GM12878 (cell line): ENCODE measurements around the gene CD82.

Source experiments
- ATF3 ChIP-seq: IDR thresholded peaks from 2 replicates; pipeline ENCODE4 v1.6.1; 2011; ENCODE audit warnings: low read depth, mild to moderate bottlenecking, low read length, moderate library complexity, borderline replicate concordance; ENCODE audit errors: extremely low read depth
- CTCF ChIP-seq, 3 experiments: IDR thresholded peaks in 2 of 3; conservative IDR thresholded peaks in 1 of 3; 2 replicates each; pipeline ENCODE4 v1.5.1; 2011; ENCODE audit warnings: low read depth in 3 of 3, low read length in 3 of 3, mild to moderate bottlenecking in 3 of 3, control low read depth in 2 of 3, moderate library complexity in 2 of 3, inconsistent platforms in 1 of 3, mixed read lengths in 1 of 3; ENCODE audit not compliant: control insufficient read depth in 2 of 3, insufficient read depth in 1 of 3; ENCODE audit errors: extremely low read depth in 1 of 3
- FOS ChIP-seq: IDR thresholded peaks from 3 replicates; pipeline ENCODE4 v1.6.1; 2011; ENCODE audit warnings: borderline replicate concordance; ENCODE audit not compliant: insufficient read length; ENCODE audit errors: extremely low read depth
- HDGF ChIP-seq: fragments of 450-650 bp; IDR thresholded peaks from 2 replicates; pipeline ENCODE4 v1.6.1; 2016; ENCODE audit warnings: antibody characterized with exemption
- MAX ChIP-seq: IDR thresholded peaks from 2 replicates; pipeline ENCODE4 v1.6.1; 2012; ENCODE audit warnings: low read depth, low read length, improper control_type of control experiment
- MTA3 ChIP-seq: IDR thresholded peaks from 2 replicates; pipeline ENCODE4 v1.6.1; 2012; ENCODE audit warnings: low read length, inconsistent platforms, borderline replicate concordance
- RCOR1 ChIP-seq: conservative IDR thresholded peaks from 2 replicates; pipeline ENCODE4 v1.6.1; 2012; ENCODE audit warnings: low read depth, low read length, improper control_type of control experiment
- RELA ChIP-seq: fragments of 450-650 bp; IDR thresholded peaks from 2 replicates; pipeline ENCODE4 v1.8.0; 2014; ENCODE audit warnings: borderline replicate concordance; ENCODE audit not compliant: partially characterized antibody
- SUZ12 ChIP-seq: fragments of 200-600 bp; sonication (generic); IDR thresholded peaks from one replicate; pipeline ENCODE4 v1.6.1; 2018; ENCODE audit warnings: antibody characterized with exemption, mild to moderate bottlenecking; ENCODE audit not compliant: unreplicated experiment
- TAF1 ChIP-seq: IDR thresholded peaks from 2 replicates; pipeline ENCODE4 v1.6.1; 2011; ENCODE audit warnings: mild to moderate bottlenecking, low read depth, low read length, borderline replicate concordance
- ZBTB40 ChIP-seq: fragments of 450-650 bp; IDR thresholded peaks from 2 replicates; pipeline ENCODE4 v1.6.1; 2016; ENCODE audit warnings: mild to moderate bottlenecking, moderate library complexity, borderline replicate concordance

DNA sequence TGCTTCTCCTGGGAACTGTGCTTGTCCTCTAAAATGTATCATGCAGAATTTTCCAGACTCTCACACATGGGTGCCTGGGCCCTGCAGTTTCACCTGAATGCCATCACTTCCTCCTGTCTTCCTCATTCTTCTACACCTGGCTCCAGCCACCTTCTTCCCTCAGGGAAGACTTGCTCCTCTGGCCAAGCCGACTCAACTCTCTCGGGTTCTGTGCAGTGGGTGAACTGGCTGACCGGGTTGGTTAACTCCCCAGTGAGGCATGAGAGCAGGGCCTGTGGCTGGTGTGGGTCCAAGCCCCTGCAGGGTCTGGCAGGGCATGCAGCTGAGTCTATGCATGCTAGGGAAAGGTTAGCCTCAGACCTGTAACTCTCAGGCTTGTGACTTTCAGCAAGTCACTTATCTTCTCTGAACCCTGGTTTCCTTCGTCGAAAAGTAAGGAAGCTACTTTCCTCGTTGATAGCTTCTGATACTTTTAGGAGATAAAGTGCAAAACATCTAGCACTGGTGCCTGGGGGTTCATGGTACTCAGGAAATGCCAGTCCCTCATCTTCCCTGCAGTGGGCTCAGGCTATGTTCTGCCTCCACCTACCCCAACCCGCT lies 11.9 kb downstream of the CD82 start:
- TF ChIP-seq ATF3 (no peak), MTA3 (no peak), SUZ12 (no peak), MAX (no peak), RCOR1 (no peak), FOS (no peak), TAF1 (no peak), HDGF (no peak), RELA (no peak), CTCF (IDR thresholded peaks at IDR 0.05 in 2 of 3, conservative IDR thresholded peaks at IDR 0.05 in 1 of 3; ENCODE audit: control insufficient read depth in 2 of 3, extremely low read depth in 1 of 3, insufficient read depth in 1 of 3, low read depth in 3 of 3, low read length in 3 of 3) (no peak), ZBTB40 (no peak)
